Natural killer cell (primary cell): Measurements from ENCODE around the gene SLC25A29. TPM values are rescaled to one million over a fixed set of nuclear protein-coding genes. Genes with fewer than 3 reads are reported as not detected.

ENCODE experiments used
- ATAC-seq, 3 donors: fragments of 150-1000 bp in 2 of 3; fragments of 200-7000 bp in 1 of 3; cut with Tn5 transposase; 1 replicate in 1 of 3; 2 replicates in 2 of 3; pipeline ENCODE4 v1.10.0; 2021; ENCODE audit warnings: mild to moderate bottlenecking in 2 of 3, moderate library complexity in 2 of 3
- DNase-seq, 2 donors: peaks; one replicate each; pipeline versions ENCODE4 v3.0.0 to v3.0.0-alpha.2; 2013 to 2021; ENCODE audit warnings: mixed read lengths in 1 of 2
- H3K27ac ChIP-seq: one replicate; pipeline ENCODE4 v1.5.1; 2013; ENCODE audit warnings: mild to moderate bottlenecking, low read length
- H3K27me3 ChIP-seq: one replicate; pipeline ENCODE4 v1.6.1; 2013; ENCODE audit warnings: low read length; ENCODE audit not compliant: control insufficient read depth, insufficient read depth
- H3K36me3 ChIP-seq: one replicate; pipeline ENCODE4 v1.6.1; 2013; ENCODE audit warnings: low read length; ENCODE audit not compliant: control insufficient read depth, insufficient read depth
- H3K4me1 ChIP-seq: one replicate; pipeline ENCODE4 v1.6.1; 2013; ENCODE audit warnings: low read length; ENCODE audit not compliant: control insufficient read depth, insufficient read depth
- H3K4me3 ChIP-seq: one replicate; pipeline ENCODE4 v1.5.1; 2013; ENCODE audit warnings: low read length
- H3K9me3 ChIP-seq: one replicate; pipeline ENCODE4 v1.6.1; 2013; ENCODE audit warnings: low read length; ENCODE audit not compliant: control insufficient read depth, insufficient read depth
- H3K27ac Mint-ChIP-seq, 2 donors: one replicate each; pipeline ENCODE4 v1.8.0; 2022; ENCODE audit warnings: mild to moderate bottlenecking in 2 of 2, mixed read lengths in 2 of 2, moderate library complexity in 1 of 2
- H3K27me3 Mint-ChIP-seq, 2 donors: one replicate each; pipeline ENCODE4 v1.8.0; 2022; ENCODE audit warnings: low read depth in 2 of 2, mixed read lengths in 2 of 2
- H3K36me3 Mint-ChIP-seq: one replicate; pipeline ENCODE4 v1.8.0; 2022; ENCODE audit warnings: mixed read lengths
- H3K4me1 Mint-ChIP-seq, 2 donors: one replicate each; pipeline ENCODE4 v1.8.0; 2022; ENCODE audit warnings: mixed read lengths in 2 of 2
- H3K4me3 Mint-ChIP-seq: one replicate; pipeline ENCODE4 v1.8.0; 2022; ENCODE audit warnings: mild to moderate bottlenecking, moderate library complexity, mixed read lengths
- H3K9me3 Mint-ChIP-seq, 2 donors: one replicate each; pipeline ENCODE4 v1.8.0; 2022; ENCODE audit warnings: mixed read lengths in 2 of 2
- CTCF ChIP-seq: fragments of 200-600 bp; IDR thresholded peaks from one replicate; pipeline ENCODE4 v1.8.0; 2022; ENCODE audit warnings: antibody characterized with exemption
- WGBS: methylation state at CpG from one replicate; pipeline ENCODE4 v1.1.7; 2013; ENCODE audit warnings: missing lambda C conversion rate; ENCODE audit not compliant: insufficient coverage; 5-methylcytosine and 5-hydroxymethylcytosine counted together
- intact Hi-C: fragments of 100-400 bp; cut with micrococcal nuclease; formaldehyde crosslinking; loops from one replicate; pipeline ENCODE4 v1.14.2; 2022
- total RNA-seq, 4 donors: library from RNA; stranded (reverse); fragments of 120-200 nt in 1 of 4; gene quantifications; one replicate each; pipeline versions ENCODE4 v1.2.3 to v1.2.4, GENCODE V29; 2013 to 2022

The SLC25A29 gene
- total RNA-seq, 3 donors from 2014 or later (not counting 1 experiment from before 2014, with no cell fraction given), result 8.6 to 80.7 (median 69.3) TPM

GRCh38 chr14:100281286-100282082, 24.8 kb downstream of the SLC25A29 start:
- H3K27ac Mint-ChIP-seq, result no peak overlapping the region
- DNase-seq, result no peak
- intact Hi-C loops, result no loop called here

GRCh38 chr14:100279563-100279962, 26.7 kb downstream of the SLC25A29 start:
- peak overlapping the region; percentile 53 to 73 for H3K27ac Mint-ChIP-seq
- TF ChIP-seq CTCF, result no peak
- Histone ChIP-seq H3K9me3 (no peaks in the 10 kb centered on the region), H3K27ac (no peak overlapping the region), H3K36me3 (peaks cover 9% of the 10 kb centered on the region), H3K4me3 (no peak overlapping the region), H3K4me1 (peaks cover 14% of the 10 kb centered on the region), H3K27me3 (no peaks in the 10 kb centered on the region)
- intact Hi-C loops, result no loop called here
- WGBS, result 97% methylated on average over 8 of the region's 8 CpGs
- no peak overlapping the region for H3K4me3 Mint-ChIP-seq
- H3K4me1 Mint-ChIP-seq, result peaks cover 35 to 41% of the 10 kb centered on the region in 2 donors
- no peaks in the 10 kb centered on the region for H3K36me3 Mint-ChIP-seq
- no peaks in the 10 kb centered on the region for H3K9me3 Mint-ChIP-seq
- DNase-seq (no peak), ATAC-seq (no peak)
- no peaks in the 10 kb centered on the region for H3K27me3 Mint-ChIP-seq

More at GRCh38 chr14:100281286-100282082, 24.8 kb downstream of the SLC25A29 start:
- Histone ChIP-seq H3K4me3 (no peak overlapping the region), H3K27ac (no peak overlapping the region), H3K4me1 (peaks cover 26% of the 10 kb centered on the region), H3K27me3 (no peaks in the 10 kb centered on the region), H3K36me3 (peaks cover 8% of the 10 kb centered on the region), H3K9me3 (no peaks in the 10 kb centered on the region)
- Mint-ChIP-seq H3K36me3 (no peaks in the 10 kb centered on the region), H3K4me3 (no peak overlapping the region), H3K9me3 (no peaks in the 10 kb centered on the region), H3K4me1 (peaks cover 26% of the 10 kb centered on the region in 2 donors), H3K27me3 (no peaks in the 10 kb centered on the region)
- no peak for TF ChIP-seq CTCF
- 83% methylated on average over 11 of the region's 11 CpGs for WGBS
- no peak for ATAC-seq

GRCh38 chr14:100279133-100279532, 27.1 kb downstream of the SLC25A29 start:
- no peaks in the 10 kb centered on the region for H3K36me3 Mint-ChIP-seq
- H3K4me1 Mint-ChIP-seq, result peaks cover 39 to 42% of the 10 kb centered on the region in 2 donors
- H3K9me3 ChIP-seq, result no peaks in the 10 kb centered on the region
- no peak for ATAC-seq
- intact Hi-C loops, result no loop called here
- H3K36me3 ChIP-seq, result peaks cover 9% of the 10 kb centered on the region
- no peaks in the 10 kb centered on the region for H3K27me3 Mint-ChIP-seq
- no peak for TF ChIP-seq CTCF
- H3K4me3 ChIP-seq, result no peak overlapping the region
- no peak for DNase-seq
- H3K27me3 ChIP-seq, result no peaks in the 10 kb centered on the region
- peak overlapping the region; percentile 53 to 76 for H3K27ac Mint-ChIP-seq
- H3K27ac ChIP-seq, result no peak overlapping the region
- H3K4me1 ChIP-seq, result peaks cover 12% of the 10 kb centered on the region
- WGBS, result 95% methylated on average over 2 of the region's 2 CpGs
- H3K9me3 Mint-ChIP-seq, result no peaks in the 10 kb centered on the region
- no peak overlapping the region for H3K4me3 Mint-ChIP-seq
